GM21515 (cell line): ENCODE measurements around the gene ADORA1.
A peak's percentile ranks its signal among the peaks of the same experiment; 100 is the strongest.

ENCODE experiments used
- ATAC-seq: cut with Tn5 transposase; IDR thresholded peaks from one replicate; pipeline ENCODE4 v1.9.1; 2021; ENCODE audit not compliant: unreplicated experiment

ADORA1 gene

GRCh38 chr1:203172184-203173010, 44.9 kb downstream of the ADORA1 start:
- ATAC-seq, result no peak

GRCh38 chr1:203173011-203173555, 45.6 kb downstream of the ADORA1 start:
- no peak for ATAC-seq

- ATAC-seq, result peak; percentile 72
These were observed 46.0 kb downstream of the ADORA1 start for GRCh38 chr1:203173566-203173965.

- no peak for ATAC-seq
These were observed 46.9 kb downstream of the ADORA1 start for GRCh38 chr1:203174324-203174985.

- ATAC-seq, result no peak
These were observed 47.8 kb downstream of the ADORA1 start, which contains the start of gene MYBPH for GRCh38 chr1:203175237-203175826. Gene MYBPH (minus strand): TSS chr1:203175826. CDS start chr1:203175755, 71 bp downstream.

- no peak for ATAC-seq
These were observed 48.3 kb downstream of the ADORA1 start for GRCh38 chr1:203175827-203176241.

GRCh38 chr1:203176273-203177035, 48.9 kb downstream of the ADORA1 start:
- no peak for ATAC-seq

- no peak for ATAC-seq
These were observed 49.5 kb downstream of the ADORA1 start for GRCh38 chr1:203177036-203177405.

- ATAC-seq, result no peak
These were observed 50.0 kb downstream of the ADORA1 start for GRCh38 chr1:203177470-203178039.

GRCh38 chr1:203178083-203178482, 50.6 kb downstream of the ADORA1 start:
- no peak for ATAC-seq

GRCh38 chr1:203178821-203179666, 51.5 kb downstream of the ADORA1 start:
- ATAC-seq, result no peak

GRCh38 chr1:203179667-203180005, 52.1 kb downstream of the ADORA1 start:
- ATAC-seq, result no peak

- no peak for ATAC-seq
These were observed 53.2 kb downstream of the ADORA1 start for GRCh38 chr1:203180611-203181330.

- no peak for ATAC-seq
These were observed 54.3 kb downstream of the ADORA1 start for GRCh38 chr1:203181586-203182386.

- ATAC-seq, result no peak
These were observed 54.9 kb downstream of the ADORA1 start for GRCh38 chr1:203182387-203182953.

GRCh38 chr1:203183828-203184227, 56.3 kb downstream of the ADORA1 start:
- ATAC-seq, result no peak

GRCh38 chr1:203184467-203184866, 56.9 kb downstream of the ADORA1 start:
- no peak for ATAC-seq

- ATAC-seq, result no peak
These were observed 57.5 kb downstream of the ADORA1 start for GRCh38 chr1:203185061-203185461.
